ENCODE results near the gene CDCP2.

Gene CDCP2

DNA sequence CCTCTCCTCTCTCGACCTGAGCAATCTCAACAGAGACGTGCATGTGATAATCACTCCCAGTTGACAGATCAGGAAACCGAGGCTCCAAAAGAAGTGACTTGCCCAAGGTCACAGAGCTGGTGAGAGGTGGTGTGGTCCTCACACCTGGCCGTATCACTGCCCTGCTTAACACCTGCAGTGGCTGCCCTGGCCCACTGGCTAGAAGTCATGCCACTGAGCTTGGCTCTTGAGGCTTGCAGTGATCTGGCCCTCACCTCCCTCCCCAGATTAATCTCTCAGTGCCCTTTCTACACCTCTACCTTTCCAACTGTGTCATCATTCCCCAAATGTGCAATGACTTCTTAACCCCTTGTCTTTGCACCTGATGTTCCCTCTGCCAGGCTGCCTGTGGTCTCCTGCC lies 38.8 kb downstream of the CDCP2 start:
- TF ChIP-seq, protein P1, sequence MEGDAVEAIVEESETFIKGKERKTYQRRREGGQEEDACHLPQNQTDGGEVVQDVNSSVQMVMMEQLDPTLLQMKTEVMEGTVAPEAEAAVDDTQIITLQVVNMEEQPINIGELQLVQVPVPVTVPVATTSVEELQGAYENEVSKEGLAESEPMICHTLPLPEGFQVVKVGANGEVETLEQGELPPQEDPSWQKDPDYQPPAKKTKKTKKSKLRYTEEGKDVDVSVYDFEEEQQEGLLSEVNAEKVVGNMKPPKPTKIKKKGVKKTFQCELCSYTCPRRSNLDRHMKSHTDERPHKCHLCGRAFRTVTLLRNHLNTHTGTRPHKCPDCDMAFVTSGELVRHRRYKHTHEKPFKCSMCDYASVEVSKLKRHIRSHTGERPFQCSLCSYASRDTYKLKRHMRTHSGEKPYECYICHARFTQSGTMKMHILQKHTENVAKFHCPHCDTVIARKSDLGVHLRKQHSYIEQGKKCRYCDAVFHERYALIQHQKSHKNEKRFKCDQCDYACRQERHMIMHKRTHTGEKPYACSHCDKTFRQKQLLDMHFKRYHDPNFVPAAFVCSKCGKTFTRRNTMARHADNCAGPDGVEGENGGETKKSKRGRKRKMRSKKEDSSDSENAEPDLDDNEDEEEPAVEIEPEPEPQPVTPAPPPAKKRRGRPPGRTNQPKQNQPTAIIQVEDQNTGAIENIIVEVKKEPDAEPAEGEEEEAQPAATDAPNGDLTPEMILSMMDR (IDR thresholded peaks at IDR 0.05; ENCODE audit: extremely low read depth, insufficient read depth, missing control alignments): no peak
- in situ Hi-C loops (cut with MboI; ENCODE audit: low pct_unique_long_range_greater_than_20kb, low sequenced_read_pairs, unreplicated experiment): loop anchor here (25.0 kb wide), 1 partner anchor 373 kb away; no protein-coding TSS in a partner anchor
- no peak for DNase-seq (ENCODE audit: low spot score)

DNA sequence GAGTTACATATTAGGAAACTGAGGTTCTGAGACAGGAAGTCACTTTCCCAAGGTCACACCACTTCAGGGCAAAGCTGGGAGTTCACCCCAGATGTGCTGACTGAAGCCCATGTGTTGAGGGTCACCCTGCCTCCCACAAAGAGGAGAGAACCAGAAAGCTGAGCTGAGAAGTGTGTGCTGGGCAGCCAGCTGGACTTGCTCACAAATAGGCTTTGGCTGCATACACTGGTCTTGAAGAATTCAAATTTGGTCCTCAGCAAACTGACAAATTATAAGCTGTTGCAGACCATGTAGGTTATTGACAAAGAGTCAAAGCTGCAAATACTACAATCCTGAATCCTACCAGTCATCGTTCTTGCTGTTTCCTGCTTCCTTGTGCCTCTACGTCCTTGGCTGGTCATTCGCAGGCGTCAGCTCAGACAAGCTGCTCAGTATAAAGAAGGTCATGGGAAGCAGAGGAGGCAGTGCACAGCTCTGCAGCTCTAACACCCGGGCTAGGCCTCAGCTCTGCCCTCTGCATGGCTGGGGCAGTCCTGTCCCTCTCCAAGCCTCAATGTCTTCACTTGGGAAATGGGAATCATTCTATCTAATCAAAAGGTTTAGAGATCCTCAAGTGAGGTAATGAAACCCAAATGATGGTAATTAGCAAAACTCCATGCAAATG lies 40.0 kb downstream of the CDCP2 start:
- no peak for DNase-seq (ENCODE audit: low spot score)
- TF ChIP-seq, protein P1 (IDR thresholded peaks at IDR 0.05; ENCODE audit: extremely low read depth, insufficient read depth, missing control alignments): no peak
- in situ Hi-C loops (cut with MboI; ENCODE audit: low pct_unique_long_range_greater_than_20kb, low sequenced_read_pairs, unreplicated experiment): loop anchor here (25.0 kb wide), 1 partner anchor 374 kb away; no protein-coding TSS in a partner anchor

DNA sequence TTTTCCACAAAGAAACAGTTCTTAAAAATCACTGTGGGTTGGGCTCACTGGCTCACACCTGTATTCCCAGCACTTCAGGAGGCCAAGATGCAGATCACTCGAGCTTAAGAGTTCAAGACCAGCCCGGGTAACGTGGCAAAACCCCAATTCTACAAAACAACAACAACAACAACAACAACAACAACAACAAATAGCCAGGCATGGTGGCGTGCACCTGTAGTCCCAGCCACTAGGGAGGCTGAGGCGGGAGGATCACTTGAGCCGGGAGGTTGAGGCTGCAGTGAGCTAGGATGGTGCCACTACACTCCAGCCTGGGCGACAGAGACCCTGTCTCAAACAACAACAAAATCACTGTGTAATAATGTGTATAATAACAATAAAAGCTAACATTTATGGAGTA lies 40.8 kb downstream of the CDCP2 start:
- in situ Hi-C loops (cut with MboI; ENCODE audit: low pct_unique_long_range_greater_than_20kb, low sequenced_read_pairs, unreplicated experiment): loop anchor here (25.0 kb wide), 1 partner anchor 375 kb away; no protein-coding TSS in a partner anchor
- DNase-seq (ENCODE audit: low spot score): no peak

DNA sequence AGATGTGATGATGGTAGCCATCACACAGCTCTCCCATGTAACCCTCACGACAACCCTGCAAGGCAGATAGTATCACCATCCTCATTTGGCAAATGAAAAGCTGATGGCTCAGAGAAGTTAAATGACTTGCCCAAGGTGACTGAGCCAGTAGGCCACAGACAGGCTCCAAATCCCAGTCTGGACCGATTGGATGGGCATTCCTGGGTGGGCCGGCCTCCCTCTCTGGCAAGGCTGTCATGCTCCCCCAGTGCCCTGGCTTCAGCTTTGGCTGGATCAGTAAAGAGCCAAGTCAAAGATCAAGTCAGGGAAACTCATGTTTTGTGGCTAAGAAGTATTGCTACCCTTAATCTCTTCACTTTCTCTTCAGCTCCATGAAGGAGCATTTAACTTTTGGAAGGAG lies 41.2 kb downstream of the CDCP2 start:
- no peak for DNase-seq (ENCODE audit: low spot score)
- in situ Hi-C loops (cut with MboI; ENCODE audit: low pct_unique_long_range_greater_than_20kb, low sequenced_read_pairs, unreplicated experiment): loop anchor here (25.0 kb wide), 1 partner anchor 376 kb away; no protein-coding TSS in a partner anchor
- TF ChIP-seq, protein P1 (IDR thresholded peaks at IDR 0.05; ENCODE audit: extremely low read depth, insufficient read depth, missing control alignments): no peak

More for the DNA sequence above, 40.8 kb downstream of the CDCP2 start:
- TF ChIP-seq, protein P1 (IDR thresholded peaks at IDR 0.05; ENCODE audit: extremely low read depth, insufficient read depth, missing control alignments): no peak

DNA sequence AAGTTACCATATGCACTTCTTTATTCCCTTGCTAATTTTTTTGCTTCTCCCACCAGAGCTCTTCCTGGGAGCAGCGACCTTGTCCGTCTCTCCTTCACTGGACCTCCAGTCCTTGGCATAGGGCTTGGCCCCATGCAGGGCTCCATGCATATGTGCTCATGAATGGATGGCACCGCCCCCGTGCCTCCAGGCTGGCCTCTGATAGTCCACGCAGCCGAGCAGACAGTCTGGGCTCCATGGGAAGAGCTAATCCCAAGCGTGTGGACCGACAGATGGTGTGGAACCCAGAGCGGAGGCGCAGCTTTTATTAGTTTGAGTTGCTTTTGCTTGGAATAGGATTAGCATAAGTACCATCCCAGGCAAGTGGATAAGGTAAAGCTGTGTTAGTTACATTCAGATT lies 41.8 kb downstream of the CDCP2 start:
- no peak for DNase-seq (ENCODE audit: low spot score)
- in situ Hi-C loops (cut with MboI; ENCODE audit: low pct_unique_long_range_greater_than_20kb, low sequenced_read_pairs, unreplicated experiment): loop anchor here (25.0 kb wide), 1 partner anchor 376 kb away; no protein-coding TSS in a partner anchor
- TF ChIP-seq, protein P1 (IDR thresholded peaks at IDR 0.05; ENCODE audit: extremely low read depth, insufficient read depth, missing control alignments): no peak

DNA sequence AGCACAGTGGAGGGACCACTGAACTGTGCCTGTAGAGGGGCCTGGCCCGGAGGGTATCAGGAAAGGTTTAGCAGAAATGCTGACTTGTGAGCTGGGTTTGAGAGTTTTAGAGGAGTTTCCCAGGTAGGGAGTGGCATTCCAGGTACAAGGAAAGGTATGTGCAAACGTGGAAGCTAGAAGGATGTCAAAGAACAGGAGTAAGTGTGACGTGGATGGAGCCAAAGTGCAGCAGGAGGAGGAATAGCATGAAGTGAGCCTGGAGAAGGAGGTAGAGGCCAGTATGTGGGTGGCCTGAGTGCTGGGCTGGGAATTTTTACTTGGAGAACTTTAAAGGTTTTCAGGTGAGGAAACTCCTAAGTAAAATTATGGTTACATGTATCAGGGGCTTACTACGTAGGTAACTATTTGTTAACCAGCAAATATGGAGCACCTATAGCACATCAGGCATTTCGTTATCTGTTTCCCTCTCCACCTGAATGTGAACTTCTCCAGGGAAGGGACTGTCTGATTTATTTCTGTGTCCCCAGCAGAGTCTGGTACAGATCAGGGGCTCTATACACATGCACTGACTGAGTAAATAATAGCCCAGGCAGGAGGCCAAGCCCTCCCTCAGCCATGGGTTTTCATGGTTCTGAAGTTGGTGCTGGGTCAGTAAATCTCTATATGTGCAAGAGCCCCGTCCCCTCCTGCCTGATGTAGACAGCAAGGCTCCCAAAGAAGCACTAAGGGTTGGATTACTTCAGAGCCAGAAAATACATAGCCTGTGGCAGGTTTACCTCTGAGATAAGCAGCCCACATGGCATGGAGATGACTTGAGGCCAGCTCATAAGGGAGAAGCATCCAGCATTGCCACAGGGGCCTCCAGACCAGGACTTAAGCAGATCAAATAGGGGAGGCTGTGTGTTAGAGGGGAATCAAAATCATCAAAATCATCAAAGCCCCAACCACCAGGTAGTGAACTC lies 43.4 kb downstream of the CDCP2 start:
- no peak for DNase-seq (ENCODE audit: low spot score)
- in situ Hi-C loops (cut with MboI; ENCODE audit: low pct_unique_long_range_greater_than_20kb, low sequenced_read_pairs, unreplicated experiment): loop anchor here (25.0 kb wide), 1 partner anchor 378 kb away; no protein-coding TSS in a partner anchor
- TF ChIP-seq, protein P1 (IDR thresholded peaks at IDR 0.05; ENCODE audit: extremely low read depth, insufficient read depth, missing control alignments): no peak
